Measurements from ENCODE around the gene NPAS1.

NPAS1 gene

DNA sequence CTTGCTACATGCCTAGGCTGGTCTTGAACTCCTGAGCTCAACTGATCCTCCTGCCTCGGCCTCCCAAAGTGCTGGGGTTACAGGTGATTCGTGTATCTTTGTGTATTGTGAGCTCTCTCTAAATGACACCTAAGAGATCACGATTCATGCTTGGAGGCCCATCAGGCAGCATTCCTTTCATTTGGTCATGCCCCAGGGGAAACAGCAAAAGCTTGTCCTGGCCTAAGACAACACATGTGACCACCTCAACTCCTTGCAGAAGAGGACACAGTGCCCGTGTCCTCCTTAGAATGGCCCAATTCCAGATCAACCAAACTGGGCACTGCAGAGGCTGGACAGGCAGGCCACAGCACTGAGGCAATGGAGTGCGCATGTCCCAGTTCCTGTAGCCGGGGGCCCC is 61.5 kb downstream of the NPAS1 start:
- H3K4me1 ChIP-seq (ENCODE audit: control insufficient read depth, low read length): no peaks in the 10 kb centered on the region
- no peaks in the 10 kb centered on the region for H3K9me3 ChIP-seq (ENCODE audit: control insufficient read depth, insufficient read depth, low read length)
- H3F3A ChIP-seq (ENCODE audit: control insufficient read depth, insufficient read depth): 0 out of 2 replicates have a peak, but pooled peaks cover 3% of the 10 kb centered on the region
- peaks cover 97% of the 10 kb centered on the region for H3K36me3 ChIP-seq (ENCODE audit: control insufficient read depth, low read length)
- no peaks in the 10 kb centered on the region for H3K9me2 ChIP-seq (replicated peaks; ENCODE audit: control insufficient read depth, low read length)
- TF ChIP-seq EZH2phosphoT487 (IDR thresholded peaks at IDR 0.05; ENCODE audit: borderline replicate concordance, low read length): no peak
- TF ChIP-seq, protein P1, sequence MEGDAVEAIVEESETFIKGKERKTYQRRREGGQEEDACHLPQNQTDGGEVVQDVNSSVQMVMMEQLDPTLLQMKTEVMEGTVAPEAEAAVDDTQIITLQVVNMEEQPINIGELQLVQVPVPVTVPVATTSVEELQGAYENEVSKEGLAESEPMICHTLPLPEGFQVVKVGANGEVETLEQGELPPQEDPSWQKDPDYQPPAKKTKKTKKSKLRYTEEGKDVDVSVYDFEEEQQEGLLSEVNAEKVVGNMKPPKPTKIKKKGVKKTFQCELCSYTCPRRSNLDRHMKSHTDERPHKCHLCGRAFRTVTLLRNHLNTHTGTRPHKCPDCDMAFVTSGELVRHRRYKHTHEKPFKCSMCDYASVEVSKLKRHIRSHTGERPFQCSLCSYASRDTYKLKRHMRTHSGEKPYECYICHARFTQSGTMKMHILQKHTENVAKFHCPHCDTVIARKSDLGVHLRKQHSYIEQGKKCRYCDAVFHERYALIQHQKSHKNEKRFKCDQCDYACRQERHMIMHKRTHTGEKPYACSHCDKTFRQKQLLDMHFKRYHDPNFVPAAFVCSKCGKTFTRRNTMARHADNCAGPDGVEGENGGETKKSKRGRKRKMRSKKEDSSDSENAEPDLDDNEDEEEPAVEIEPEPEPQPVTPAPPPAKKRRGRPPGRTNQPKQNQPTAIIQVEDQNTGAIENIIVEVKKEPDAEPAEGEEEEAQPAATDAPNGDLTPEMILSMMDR (IDR thresholded peaks at IDR 0.05; ENCODE audit: low read depth, low read length, poor library complexity, severe bottlenecking): no peak
- no peak overlapping the region for H3K27ac ChIP-seq (ENCODE audit: low read depth, low read length)
- H3K4me3 ChIP-seq (ENCODE audit: low read length): no peak overlapping the region
- peaks cover 11% of the 10 kb centered on the region for H3K79me2 ChIP-seq (ENCODE audit: control insufficient read depth, low read length)
- no peaks in the 10 kb centered on the region for H3K27me3 ChIP-seq (ENCODE audit: control insufficient read depth, low read length)
- no peaks in the 10 kb centered on the region for H4K20me1 ChIP-seq (ENCODE audit: control insufficient read depth, insufficient read depth, low read depth, low read length)
- H3K4me2 ChIP-seq (ENCODE audit: low read length): no peak overlapping the region

DNA sequence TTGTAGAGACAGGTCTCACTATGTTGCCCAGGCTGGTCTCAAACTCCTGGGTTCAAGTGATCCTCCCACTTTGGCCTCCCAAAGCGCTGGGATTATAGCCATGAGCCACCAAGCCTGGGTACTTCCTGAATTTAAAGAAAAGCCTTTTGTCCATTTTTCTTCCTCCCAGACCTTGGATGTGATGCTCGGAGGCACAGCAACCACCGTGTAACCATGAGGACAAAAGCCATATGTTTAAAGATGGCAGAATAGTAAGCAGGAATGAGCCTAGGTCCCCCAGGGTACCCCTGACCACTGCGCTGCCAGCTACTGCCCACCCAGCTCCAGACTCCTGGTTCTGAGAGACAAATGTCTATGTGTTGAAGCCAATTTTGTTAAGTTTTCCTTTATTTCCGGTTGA is 62.9 kb downstream of the NPAS1 start:
- Histone ChIP-seq H3K79me2 (ENCODE audit: control insufficient read depth, low read length) (peaks cover 3% of the 10 kb centered on the region; the same call in 1 of the 2 replicates), H4K20me1 (ENCODE audit: control insufficient read depth, insufficient read depth, low read depth, low read length) (no peaks in the 10 kb centered on the region)
- TF ChIP-seq, protein P1 (IDR thresholded peaks at IDR 0.05; ENCODE audit: low read depth, low read length, poor library complexity, severe bottlenecking): no peak
- no peak for TF ChIP-seq EZH2phosphoT487 (IDR thresholded peaks at IDR 0.05; ENCODE audit: borderline replicate concordance, low read length)

DNA sequence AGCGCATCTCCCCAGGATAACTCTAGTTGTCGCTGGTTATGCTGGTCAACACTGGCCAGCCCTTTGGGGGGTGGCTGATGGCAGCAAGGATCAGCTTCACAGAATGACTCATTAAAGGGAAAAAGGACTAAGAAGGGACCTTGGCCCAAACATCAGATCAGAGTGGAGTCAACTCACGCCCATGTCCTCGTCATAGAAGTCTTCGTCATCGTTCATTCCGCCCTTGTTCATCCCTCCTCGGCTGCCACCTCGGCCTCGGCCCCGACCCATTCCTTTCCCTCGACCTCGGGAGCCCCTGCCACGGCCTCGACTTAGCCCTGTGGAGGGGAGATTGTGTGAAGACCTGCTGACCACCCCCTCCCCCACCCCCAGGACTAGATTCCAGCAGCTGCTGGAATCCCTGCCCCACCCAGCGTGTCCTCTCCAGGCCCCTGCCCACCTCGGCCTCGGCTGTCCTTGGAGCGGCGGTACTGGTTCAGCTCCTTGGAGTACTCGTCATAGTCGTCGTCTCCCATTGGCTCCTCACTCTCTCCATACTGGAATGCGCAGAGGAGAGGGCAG is 65.3 kb downstream of the NPAS1 start:
- Histone ChIP-seq H3K27me3 (ENCODE audit: control insufficient read depth, low read length) (no peaks in the 10 kb centered on the region), H3K9me3 (ENCODE audit: control insufficient read depth, insufficient read depth, low read length) (no peaks in the 10 kb centered on the region), H3K27ac (ENCODE audit: low read depth, low read length) (no peak overlapping the region), H3K79me2 (ENCODE audit: control insufficient read depth, low read length) (peaks cover 1% of the 10 kb centered on the region), H3K4me2 (ENCODE audit: low read length) (no peak overlapping the region), H3K4me1 (ENCODE audit: control insufficient read depth, low read length) (no peaks in the 10 kb centered on the region), H3F3A (ENCODE audit: control insufficient read depth, insufficient read depth) (0 out of 2 replicates have a peak, but pooled peaks cover 3% of the 10 kb centered on the region), H3K9me2 (replicated peaks; ENCODE audit: control insufficient read depth, low read length) (no peaks in the 10 kb centered on the region), H4K20me1 (ENCODE audit: control insufficient read depth, insufficient read depth, low read depth, low read length) (no peaks in the 10 kb centered on the region), H3K4me3 (ENCODE audit: low read length) (no peak overlapping the region), H3K36me3 (ENCODE audit: control insufficient read depth, low read length) (peaks cover 91% of the 10 kb centered on the region)
- TF ChIP-seq EZH2phosphoT487 (IDR thresholded peaks at IDR 0.05; ENCODE audit: borderline replicate concordance, low read length): no peak
- TF ChIP-seq, protein P1 (IDR thresholded peaks at IDR 0.05; ENCODE audit: low read depth, low read length, poor library complexity, severe bottlenecking): no peak

More for the DNA sequence above, 62.9 kb downstream of the NPAS1 start:
- H3K9me3 ChIP-seq (ENCODE audit: control insufficient read depth, insufficient read depth, low read length): no peaks in the 10 kb centered on the region
- no peak overlapping the region for H3K4me2 ChIP-seq (ENCODE audit: low read length)
- H3K27ac ChIP-seq (ENCODE audit: low read depth, low read length): no peak overlapping the region
- no peaks in the 10 kb centered on the region for H3K27me3 ChIP-seq (ENCODE audit: control insufficient read depth, low read length)
- no peak overlapping the region for H3K4me3 ChIP-seq (ENCODE audit: low read length)
- no peaks in the 10 kb centered on the region for H3K4me1 ChIP-seq (ENCODE audit: control insufficient read depth, low read length)
- peaks cover 98% of the 10 kb centered on the region for H3K36me3 ChIP-seq (ENCODE audit: control insufficient read depth, low read length)
- no peaks in the 10 kb centered on the region for H3K9me2 ChIP-seq (replicated peaks; ENCODE audit: control insufficient read depth, low read length)
- H3F3A ChIP-seq (ENCODE audit: control insufficient read depth, insufficient read depth): 0 out of 2 replicates have a peak, but pooled peaks cover 3% of the 10 kb centered on the region

Data from DOHH2 (cell line).